Measurements from ENCODE around the gene SPEF2.

SPEF2 gene, protein sequence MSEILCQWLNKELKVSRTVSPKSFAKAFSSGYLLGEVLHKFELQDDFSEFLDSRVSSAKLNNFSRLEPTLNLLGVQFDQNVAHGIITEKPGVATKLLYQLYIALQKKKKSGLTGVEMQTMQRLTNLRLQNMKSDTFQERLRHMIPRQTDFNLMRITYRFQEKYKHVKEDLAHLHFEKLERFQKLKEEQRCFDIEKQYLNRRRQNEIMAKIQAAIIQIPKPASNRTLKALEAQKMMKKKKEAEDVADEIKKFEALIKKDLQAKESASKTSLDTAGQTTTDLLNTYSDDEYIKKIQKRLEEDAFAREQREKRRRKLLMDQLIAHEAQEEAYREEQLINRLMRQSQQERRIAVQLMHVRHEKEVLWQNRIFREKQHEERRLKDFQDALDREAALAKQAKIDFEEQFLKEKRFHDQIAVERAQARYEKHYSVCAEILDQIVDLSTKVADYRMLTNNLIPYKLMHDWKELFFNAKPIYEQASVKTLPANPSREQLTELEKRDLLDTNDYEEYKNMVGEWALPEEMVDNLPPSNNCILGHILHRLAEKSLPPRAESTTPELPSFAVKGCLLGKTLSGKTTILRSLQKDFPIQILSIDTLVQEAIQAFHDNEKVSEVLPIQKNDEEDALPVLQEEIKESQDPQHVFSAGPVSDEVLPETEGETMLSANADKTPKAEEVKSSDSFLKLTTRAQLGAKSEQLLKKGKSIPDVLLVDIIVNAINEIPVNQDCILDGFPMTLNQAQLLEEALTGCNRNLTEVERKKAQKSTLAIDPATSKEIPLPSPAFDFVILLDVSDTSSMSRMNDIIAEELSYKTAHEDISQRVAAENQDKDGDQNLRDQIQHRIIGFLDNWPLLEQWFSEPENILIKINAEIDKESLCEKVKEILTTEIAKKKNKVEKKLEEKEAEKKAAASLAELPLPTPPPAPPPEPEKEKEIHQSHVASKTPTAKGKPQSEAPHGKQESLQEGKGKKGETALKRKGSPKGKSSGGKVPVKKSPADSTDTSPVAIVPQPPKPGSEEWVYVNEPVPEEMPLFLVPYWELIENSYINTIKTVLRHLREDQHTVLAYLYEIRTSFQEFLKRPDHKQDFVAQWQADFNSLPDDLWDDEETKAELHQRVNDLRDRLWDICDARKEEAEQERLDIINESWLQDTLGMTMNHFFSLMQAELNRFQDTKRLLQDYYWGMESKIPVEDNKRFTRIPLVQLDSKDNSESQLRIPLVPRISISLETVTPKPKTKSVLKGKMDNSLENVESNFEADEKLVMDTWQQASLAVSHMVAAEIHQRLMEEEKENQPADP (N-terminal part only)

GRCh38 chr5:35617435-35618303 lies at the start of gene SPEF2:
Gene SPEF2 (plus strand): TSS chr5:35617863. CDS start chr5:35617998, 135 bp downstream.
- DNase-seq, result peak; percentile 78

GRCh38 chr5:35575578-35575977 lies 42.1 kb upstream of the SPEF2 start:
- DNase-seq, result no peak

DNA sequence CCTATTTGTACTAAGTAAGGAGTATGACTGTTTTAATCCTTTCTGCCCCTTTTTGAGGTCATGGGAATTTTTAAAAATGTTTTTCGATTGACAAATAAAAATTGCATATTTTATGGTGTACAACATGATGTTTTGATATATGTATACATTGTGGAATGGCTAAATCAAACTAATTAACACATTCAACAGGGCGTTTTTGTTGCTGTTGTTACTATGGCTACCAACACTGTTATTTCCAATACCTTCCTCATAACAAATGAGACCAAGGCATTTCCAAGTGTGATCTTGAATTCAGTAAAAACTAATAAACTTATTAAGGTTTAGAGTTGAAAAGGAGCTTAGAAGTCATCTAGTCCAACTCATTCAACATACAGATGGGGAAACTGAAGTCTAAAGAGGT lies 30.2 kb upstream of the SPEF2 start:
- no peak for DNase-seq

GRCh38 chr5:35593338-35593737 lies 24.3 kb upstream of the SPEF2 start:
- no peak for DNase-seq

DNA sequence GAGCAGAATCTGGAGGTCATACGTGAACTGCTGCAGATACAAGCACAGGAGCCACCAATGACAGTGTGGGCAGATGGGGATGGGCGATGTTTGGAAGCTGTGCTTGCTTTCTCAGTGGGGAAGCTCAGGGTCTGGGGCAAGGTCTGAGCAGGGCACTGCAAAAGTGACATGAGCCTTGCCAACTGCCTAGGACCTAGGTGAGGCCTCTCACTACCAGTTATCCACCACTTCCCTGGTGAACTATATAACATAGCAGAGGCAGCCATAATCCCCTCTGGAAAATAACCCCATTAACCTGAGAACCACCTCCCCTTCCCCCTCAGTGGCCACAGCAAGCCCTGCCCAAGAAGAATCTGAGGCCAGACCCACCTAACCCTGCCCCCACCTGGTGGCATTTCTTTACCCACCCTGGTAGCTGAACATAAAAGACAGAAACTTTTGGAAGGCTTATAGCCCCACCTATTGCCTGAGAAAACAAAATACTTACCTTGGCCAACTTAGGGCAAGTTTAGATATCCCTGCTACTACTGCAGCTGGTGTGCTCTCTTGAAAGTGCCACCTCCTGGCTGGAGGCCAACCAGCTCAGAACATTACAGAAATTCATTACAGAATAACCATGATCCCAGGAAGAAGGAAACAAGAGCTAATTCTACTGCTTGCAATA lies 18.8 kb upstream of the SPEF2 start:
- no peak for DNase-seq

DNA sequence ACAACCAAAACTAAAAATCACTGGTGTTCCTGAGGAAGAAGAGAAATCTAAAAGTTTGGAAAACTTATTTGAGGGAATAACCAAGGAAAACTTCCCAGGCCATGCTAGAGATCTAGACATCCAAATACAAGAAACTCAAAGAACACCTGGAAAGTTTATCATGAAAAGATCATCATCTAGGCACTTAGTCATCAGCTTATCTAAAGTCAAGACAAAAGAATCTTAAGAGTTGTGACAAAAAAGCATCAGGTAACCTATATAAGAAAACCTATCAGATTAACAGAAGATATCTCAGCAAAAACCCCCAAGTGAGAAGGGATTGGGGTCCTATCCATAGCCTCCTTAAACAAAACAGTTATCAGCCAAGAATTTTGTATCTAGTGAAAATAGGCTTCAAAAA lies 17.1 kb upstream of the SPEF2 start:
- DNase-seq, result no peak

GRCh38 chr5:35608881-35609779 lies 8.5 kb upstream of the SPEF2 start:
- DNase-seq, result no peak

- DNase-seq, result no peak
Observed at GRCh38 chr5:35617060-35617434, 616 bp upstream of the SPEF2 start.

- DNase-seq, result no peak
Observed at GRCh38 chr5:35618304-35618636, 607 bp downstream of the SPEF2 start.

GRCh38 chr5:35618781-35619180 lies 1.1 kb downstream of the SPEF2 start:
- no peak for DNase-seq

- DNase-seq, result no peak
Observed at GRCh38 chr5:35622974-35623373, 5.3 kb downstream of the SPEF2 start.

GRCh38 chr5:35623991-35624390 lies 6.3 kb downstream of the SPEF2 start:
- DNase-seq, result no peak

- no peak for DNase-seq
Observed at GRCh38 chr5:35626108-35626507, 8.4 kb downstream of the SPEF2 start.

DNA sequence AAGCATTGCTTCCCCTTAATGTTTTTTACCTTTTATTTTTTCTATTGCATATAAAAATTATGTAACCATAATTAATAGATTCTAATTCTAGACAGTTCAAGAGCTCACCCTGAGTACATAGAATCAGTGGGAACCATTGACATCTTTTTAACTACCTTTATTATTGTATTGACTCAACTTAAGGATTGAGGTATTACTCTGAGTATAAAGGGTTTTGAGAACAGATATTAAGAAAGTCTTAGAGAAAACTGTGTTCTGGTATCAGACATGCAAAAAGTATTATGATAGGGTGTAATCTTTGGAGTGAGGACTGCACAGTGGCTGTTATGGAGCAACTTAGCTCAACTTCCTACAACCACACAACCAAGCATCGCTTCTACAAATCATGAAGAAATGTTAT lies 8.9 kb downstream of the SPEF2 start:
- no peak for DNase-seq

DNA sequence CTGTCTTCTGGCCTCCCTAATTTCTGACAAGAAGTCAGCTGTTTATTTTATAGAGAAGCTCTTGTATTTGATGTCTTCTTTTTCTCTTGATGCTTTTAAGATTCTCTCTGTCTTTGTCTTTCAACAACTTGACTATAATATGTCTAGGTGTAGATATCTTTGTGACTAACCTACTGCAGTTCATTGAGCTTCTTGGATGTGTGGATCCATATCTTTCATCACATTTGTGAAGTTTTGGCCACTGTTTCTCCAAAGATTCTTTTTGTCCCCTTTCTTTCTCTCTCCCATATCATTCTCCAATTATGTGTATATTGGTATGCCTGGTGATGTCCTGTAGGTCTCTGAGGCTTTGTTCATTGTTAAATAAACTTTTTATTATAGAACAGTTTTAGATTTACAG lies 16.7 kb downstream of the SPEF2 start:
- no peak for DNase-seq

DNA sequence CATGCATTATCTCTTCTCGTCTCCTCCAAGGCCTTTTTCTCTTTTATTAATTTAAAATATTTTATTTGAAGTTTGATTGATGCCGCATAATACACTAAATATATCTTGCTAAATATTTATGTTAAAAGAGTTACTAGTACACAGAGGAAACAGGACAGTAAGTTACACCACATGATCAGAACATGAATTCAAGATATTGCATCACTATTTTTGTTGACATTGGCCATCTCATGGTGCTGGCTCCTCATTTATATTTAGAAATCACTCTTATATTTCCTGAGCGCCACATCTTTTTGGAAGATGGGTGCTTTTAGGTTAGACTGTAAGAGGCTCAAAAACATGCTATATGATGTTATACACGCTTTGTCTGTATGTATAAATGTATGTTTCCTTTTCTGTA lies 23.0 kb downstream of the SPEF2 start:
- no peak for DNase-seq

DNA sequence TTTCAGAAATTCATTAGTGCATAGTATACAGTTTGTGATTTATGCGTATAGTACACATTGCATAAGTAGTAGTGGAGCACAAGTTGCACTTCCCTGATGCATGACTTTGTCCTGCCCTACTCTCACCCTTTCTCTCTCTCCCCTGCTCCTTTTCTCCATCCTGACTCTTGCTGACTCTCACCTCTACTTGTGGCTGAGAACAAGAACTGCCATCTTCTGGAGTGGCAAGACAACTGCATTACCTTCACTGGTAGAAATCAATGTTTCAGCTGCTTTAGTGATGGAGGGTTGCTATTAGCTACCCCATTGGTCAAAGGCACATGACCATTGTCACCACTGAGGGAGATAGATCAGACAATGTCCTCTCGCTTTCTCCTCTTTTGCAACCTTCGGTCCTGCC lies 26.9 kb downstream of the SPEF2 start:
- no peak for DNase-seq

GRCh38 chr5:35647128-35647527 lies 29.5 kb downstream of the SPEF2 start:
- no peak for DNase-seq

DNA sequence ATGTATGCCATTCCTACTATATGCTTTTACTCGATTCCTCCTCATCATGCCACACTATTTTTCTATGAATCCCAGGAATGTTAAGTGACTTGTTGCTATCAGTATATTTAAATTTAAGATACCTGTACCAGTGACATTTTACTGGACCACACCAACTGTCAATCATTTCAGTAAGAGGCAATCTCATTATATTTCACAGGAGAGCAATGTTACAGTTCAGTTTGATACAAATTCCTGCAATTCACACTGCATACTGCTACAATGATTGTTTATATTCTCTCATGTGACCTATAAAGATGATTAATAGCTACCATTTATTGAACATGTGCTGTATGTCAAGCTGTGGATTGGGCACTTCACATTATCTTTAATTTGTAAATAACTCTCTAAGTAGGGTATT lies 30.0 kb downstream of the SPEF2 start:
- DNase-seq, result no peak

DNA sequence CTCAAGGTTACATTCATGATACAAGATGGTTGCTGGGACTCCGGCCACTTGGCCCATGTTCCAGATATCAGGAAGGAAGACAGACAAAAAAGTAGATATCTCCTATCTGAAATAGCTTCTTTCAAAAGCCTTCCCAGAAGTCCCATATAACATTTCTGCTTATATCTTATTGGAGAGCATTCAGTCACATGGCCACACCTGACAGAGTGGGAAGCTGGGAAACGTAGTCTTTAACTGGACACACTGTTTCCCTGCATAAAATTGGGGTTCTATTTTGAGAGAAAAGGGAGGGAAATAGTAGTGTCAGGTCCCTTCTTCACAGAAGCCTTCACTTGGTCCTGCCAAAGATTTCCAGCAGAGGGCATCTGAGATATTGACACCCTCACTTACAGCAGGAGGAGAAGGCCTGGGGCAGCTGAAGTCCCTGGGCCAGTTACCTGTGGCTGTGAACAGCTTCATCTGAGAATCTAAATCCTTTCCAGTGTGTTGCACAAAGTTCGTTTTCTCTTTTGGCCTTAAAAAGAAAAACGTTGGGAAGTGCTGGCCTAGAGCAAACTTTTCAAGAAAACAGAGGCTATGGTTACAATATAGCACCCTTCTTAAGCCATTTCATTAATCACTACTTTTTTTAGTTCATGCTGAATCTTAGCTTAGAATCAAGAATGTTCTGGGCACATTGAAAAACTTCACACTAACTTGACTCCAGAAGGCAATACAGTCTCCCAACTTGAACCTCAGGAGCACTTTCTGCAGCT lies 33.5 kb downstream of the SPEF2 start:
- DNase-seq, result peak; percentile 54

Measured in stimulated activated CD4-positive, alpha-beta T cell treated with anti-CD3 and anti-CD28 coated beads, Interleukin-4, amount 100 ng/mL, for 1 hour (primary cell).